Measurements from ENCODE around the gene FAM209A.
"Not testable (repeated sequence)": the region's sequence is repeated elsewhere in the genome, so short reads cannot be mapped to it uniquely, and the experiment has no call there.

Gene FAM209A

GRCh38 chr20:56542489-56543030, 18.0 kb downstream of the FAM209A start:
- no peak for DNase-seq

- DNase-seq: no peak
These were observed 27.0 kb downstream of the FAM209A start for GRCh38 chr20:56551571-56551970.

GRCh38 chr20:56552911-56553629, 28.5 kb downstream of the FAM209A start:
- DNase-seq: no peak

GRCh38 chr20:56554869-56555268, 30.3 kb downstream of the FAM209A start:
- DNase-seq: peak; percentile 36

GRCh38 chr20:56558968-56559367, 34.4 kb downstream of the FAM209A start:
- no peak for DNase-seq

GRCh38 chr20:56564526-56564925, 40.0 kb downstream of the FAM209A start:
- DNase-seq: not testable (repeated sequence)

- no peak for DNase-seq
These were observed 41.0 kb downstream of the FAM209A start for GRCh38 chr20:56565511-56565910.

- DNase-seq: no peak
These were observed 42.1 kb downstream of the FAM209A start for GRCh38 chr20:56566621-56567020.

GRCh38 chr20:56570832-56571231, 46.3 kb downstream of the FAM209A start:
- DNase-seq: no peak

- no peak for DNase-seq
These were observed 47.6 kb downstream of the FAM209A start for GRCh38 chr20:56572172-56572571.

- no peak for DNase-seq
These were observed 49.4 kb downstream of the FAM209A start for GRCh38 chr20:56573986-56574385.

- DNase-seq: no peak
These were observed 50.1 kb downstream of the FAM209A start for GRCh38 chr20:56574531-56575142.

- no peak for DNase-seq
These were observed 50.6 kb downstream of the FAM209A start for GRCh38 chr20:56575157-56575556.

Measured in KG1 (cell line).